HCT116 (cell line): Measurements from ENCODE around the gene CDK19. TPM values are rescaled to one million over a fixed set of nuclear protein-coding genes. Genes with fewer than 3 reads are reported as not detected.

ENCODE experiments used
- ATAC-seq: fragments of 200-7000 bp; cut with Tn5 transposase; 2 replicates; pipeline ENCODE4 v1.9.1; 2020; ENCODE audit warnings: mild to moderate bottlenecking, moderate library complexity
- BruUV-seq: library from RNA; stranded (reverse); fragments of 400-500 nt; replicated peaks from 2 replicates; lab custom pipeline; 2021; lab: Mats Ljungman, UMichigan
- CTCF ChIA-PET: fragments of 300-600 bp; sonication (Branson Sonifier 250); formaldehyde crosslinking; loops from one replicate; lab custom pipeline; 2021; ENCODE audit warnings: antibody characterized with exemption; lab: Charles Lee
- POLR2A ChIA-PET: fragments of 300-600, 350-600 bp; sonication (Branson Sonifier 250); formaldehyde crosslinking; loops from one replicate; lab custom pipeline; 2021; ENCODE audit warnings: antibody characterized with exemption; lab: Charles Lee
- RAD21 ChIA-PET, 2 experiments: fragments of 300-600 bp; sonication (Branson Sonifier 250); formaldehyde crosslinking; loops; one replicate each; lab custom pipeline; 2023; ENCODE audit warnings: low total read pairs in 2 of 2; ENCODE audit not compliant: uncharacterized antibody in 2 of 2, unreplicated experiment in 2 of 2, low non-redundant PET in 1 of 2; lab: Charles Lee
- DNase-seq: peaks from one replicate; pipeline ENCODE4 v3.0.0-alpha.2; 2010; ENCODE audit warnings: low read depth, low spot score
- H2AFZ ChIP-seq: fragments of 200-600 bp; shearing (Covaris generic), sonication (generic); 2 replicates; pipeline ENCODE4 v1.6.1; 2017; ENCODE audit warnings: low read depth, mixed run types, mixed read lengths, antibody characterized with exemption, low read length; ENCODE audit not compliant: poor library complexity, severe bottlenecking
- H3K27ac ChIP-seq: 2 replicates; pipeline ENCODE4 v1.5.1; 2012; ENCODE audit warnings: low read depth, low read length
- H3K27me3 ChIP-seq: fragments of 200-600 bp; sonication (generic); 2 replicates; pipeline ENCODE4 v1.6.1; 2016; ENCODE audit warnings: mixed run types, low read length, mixed read lengths; ENCODE audit not compliant: insufficient read depth
- H3K36me3 ChIP-seq, 2 experiments: fragments of 200-500 bp in 1 of 2; fragments of 200-600 bp in 1 of 2; sonication (Bioruptor generic) in 1 of 2; sonication (generic) in 1 of 2; 2 replicates each; pipeline versions ENCODE4 v1.5.1 to v1.6.1; 2014 to 2016; ENCODE audit warnings: low read length in 2 of 2, inconsistent platforms in 1 of 2, mixed read lengths in 1 of 2, mixed run types in 1 of 2; ENCODE audit not compliant: insufficient read depth in 2 of 2, control insufficient read depth in 1 of 2
- H3K4me1 ChIP-seq, 2 experiments: fragments of 200-600 bp in 1 of 2; sonication (generic) in 1 of 2; 2 replicates each; pipeline versions ENCODE4 v1.5.1 to v1.6.1; 2012 to 2017; ENCODE audit warnings: low read length in 2 of 2, inconsistent platforms in 1 of 2, mild to moderate bottlenecking in 1 of 2, mixed read lengths in 1 of 2, mixed run types in 1 of 2, moderate library complexity in 1 of 2; ENCODE audit not compliant: insufficient read depth in 2 of 2, control insufficient read depth in 1 of 2
- H3K4me2 ChIP-seq: fragments of 200-600 bp; sonication (generic); 2 replicates; pipeline ENCODE4 v1.6.1; 2017; ENCODE audit warnings: mixed run types, low read length, mixed read lengths
- H3K4me3 ChIP-seq, 2 experiments: fragments of 200-600 bp in 1 of 2; sonication (generic) in 1 of 2; replicated peaks in 1 of 2; 2 replicates each; pipeline ENCODE4 v1.5.1; 2011 to 2016; ENCODE audit warnings: low read length in 2 of 2, control low read depth in 1 of 2, low read depth in 1 of 2, mild to moderate bottlenecking in 1 of 2, mixed read lengths in 1 of 2, mixed run types in 1 of 2
- H3K79me2 ChIP-seq: fragments of 200-600 bp; sonication (generic); 2 replicates; pipeline ENCODE4 v1.6.1; 2017; ENCODE audit warnings: mild to moderate bottlenecking, mixed run types, low read length, moderate library complexity, mixed read lengths; ENCODE audit not compliant: insufficient read depth
- H3K9ac ChIP-seq: fragments of 200-600 bp; sonication (generic); 2 replicates; pipeline ENCODE4 v1.6.1; 2016; ENCODE audit warnings: low read length, mixed read lengths
- H3K9me2 ChIP-seq: fragments of 200-600 bp; sonication (generic), shearing (Covaris generic); 2 replicates; pipeline ENCODE4 v1.6.1; 2017; ENCODE audit warnings: mixed run types, mild to moderate bottlenecking, moderate library complexity; ENCODE audit not compliant: insufficient read depth
- H3K9me3 ChIP-seq, 2 experiments: fragments of 200-500 bp in 1 of 2; fragments of 200-600 bp in 1 of 2; sonication (Bioruptor generic) in 1 of 2; sonication (generic) in 1 of 2; 2 replicates each; pipeline ENCODE4 v1.6.1; 2014 to 2017; ENCODE audit warnings: low read length in 2 of 2, mixed read lengths in 2 of 2, inconsistent platforms in 1 of 2, low read depth in 1 of 2, mild to moderate bottlenecking in 1 of 2, mixed run types in 1 of 2, moderate library complexity in 1 of 2; ENCODE audit not compliant: control insufficient read depth in 1 of 2, insufficient read depth in 1 of 2
- H4K20me1 ChIP-seq: fragments of 200-600 bp; sonication (generic), shearing (Covaris generic); 2 replicates; pipeline ENCODE4 v1.6.1; 2017; ENCODE audit warnings: mixed run types, mild to moderate bottlenecking, moderate library complexity; ENCODE audit not compliant: insufficient read depth
- CBX3 ChIP-seq: IDR thresholded peaks from 2 replicates; pipeline ENCODE4 v1.6.1; 2012; ENCODE audit warnings: low read depth
- CEBPB ChIP-seq: IDR thresholded peaks from 2 replicates; pipeline ENCODE4 v1.6.1; 2012; ENCODE audit warnings: low read depth
- CTCF ChIP-seq, 3 experiments: fragments of 200-600 bp in 1 of 3; sonication (generic) in 1 of 3; IDR thresholded peaks in 2 of 3; conservative IDR thresholded peaks in 1 of 3; 2 replicates each; pipeline ENCODE4 v1.5.1; 2012 to 2017; ENCODE audit warnings: low read depth in 2 of 3, low read length in 2 of 3, antibody characterized with exemption in 1 of 3, borderline replicate concordance in 1 of 3, control low read depth in 1 of 3, mild to moderate bottlenecking in 1 of 3, mixed read lengths in 1 of 3, mixed run types in 1 of 3, moderate library complexity in 1 of 3; ENCODE audit not compliant: insufficient read depth in 1 of 3
- ELF1 ChIP-seq: IDR thresholded peaks from 2 replicates; pipeline ENCODE4 v1.6.1; 2012; ENCODE audit warnings: low read depth, borderline replicate concordance
- EZH2phosphoT487 ChIP-seq: fragments of 200-600 bp; IDR thresholded peaks from 2 replicates; pipeline ENCODE4 v1.6.1; 2018; ENCODE audit warnings: antibody characterized with exemption, borderline replicate concordance
- FOSL1 ChIP-seq: IDR thresholded peaks from 2 replicates; pipeline ENCODE4 v1.6.1; 2012; ENCODE audit warnings: low read depth
- JUND ChIP-seq: IDR thresholded peaks from 2 replicates; pipeline ENCODE4 v1.6.1; 2012
- POLR2A ChIP-seq: IDR thresholded peaks from 2 replicates; pipeline ENCODE4 v1.7.0; 2011; ENCODE audit warnings: borderline replicate concordance; ENCODE audit not compliant: insufficient read depth, insufficient read length; ENCODE audit errors: extremely low read depth
- POLR2AphosphoS5 ChIP-seq: IDR thresholded peaks from 2 replicates; pipeline ENCODE4 v1.6.1; 2011; ENCODE audit warnings: mild to moderate bottlenecking, low read depth, low read length, moderate library complexity
- SIN3A ChIP-seq: IDR thresholded peaks from 2 replicates; pipeline ENCODE4 v1.6.1; 2012; ENCODE audit warnings: low read depth
- SP1 ChIP-seq: IDR thresholded peaks from 2 replicates; pipeline ENCODE4 v1.6.1; 2012; ENCODE audit warnings: low read depth
- SRF ChIP-seq: IDR thresholded peaks from 2 replicates; pipeline ENCODE4 v1.6.1; 2012; ENCODE audit warnings: low read depth
- TCF7L2 ChIP-seq: IDR thresholded peaks from 2 replicates; pipeline ENCODE4 v1.7.0; 2011; ENCODE audit warnings: borderline replicate concordance, inconsistent platforms; ENCODE audit not compliant: insufficient read depth, insufficient read length; ENCODE audit errors: extremely low read depth
- ZBTB33 ChIP-seq: IDR thresholded peaks from 2 replicates; pipeline ENCODE4 v1.6.1; 2011; ENCODE audit warnings: mild to moderate bottlenecking, low read length, moderate library complexity; ENCODE audit not compliant: insufficient replicate concordance; ENCODE audit errors: extremely low read depth
- ZFX ChIP-seq: fragments of 450-650 bp; IDR thresholded peaks from 2 replicates; pipeline ENCODE4 v1.6.1; 2017
- ZNF274 ChIP-seq: fragments of 200-500 bp; sonication (Bioruptor generic); IDR thresholded peaks from 2 replicates; pipeline ENCODE4 v1.6.1; 2014; ENCODE audit warnings: mild to moderate bottlenecking, low read depth, low read length, inconsistent platforms
- intact Hi-C: fragments of 100-400 bp; cut with micrococcal nuclease; formaldehyde crosslinking; loops from 2 replicates; pipeline ENCODE4 v1.10.0; 2022
- total RNA-seq: library from RNA; stranded (reverse); gene quantifications from one replicate; pipeline ENCODE4 v1.2.1, GENCODE V29; 2021; ENCODE audit not compliant: unreplicated experiment

The CDK19 gene
- total RNA-seq, 1 experiment from 2014 or later, result 20.0 TPM

DNA sequence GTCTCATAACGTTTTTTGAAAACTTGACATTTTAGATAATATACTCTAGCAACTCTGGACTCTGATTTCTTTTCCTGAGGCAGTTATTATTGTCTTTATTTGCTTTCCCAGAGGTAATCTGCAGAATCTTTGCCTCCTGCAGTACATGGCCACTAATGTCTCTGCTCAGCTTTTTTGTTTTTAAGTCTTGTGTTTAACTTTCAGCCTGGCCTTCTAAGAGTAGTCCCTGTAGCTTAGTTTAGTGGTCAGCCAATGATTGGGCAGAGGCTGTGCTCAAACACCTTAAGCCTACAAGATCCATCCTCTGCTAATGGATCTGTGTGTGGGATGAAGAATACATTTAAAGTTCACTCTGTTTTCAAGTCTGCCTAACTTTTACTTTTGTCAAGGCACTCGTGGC lies 241.7 kb downstream of the CDK19 start:
- intact Hi-C loops, result no loop called here
- Histone ChIP-seq H3K4me3 (no peak overlapping the region), H3K27me3 (no peaks in the 10 kb centered on the region), H3K9me3 (no peaks in the 10 kb centered on the region), H3K4me1 (no peaks in the 10 kb centered on the region), H2AFZ (no peak overlapping the region), H3K79me2 (no peaks in the 10 kb centered on the region), H3K9ac (no peak overlapping the region), H3K36me3 (no peaks in the 10 kb centered on the region), H4K20me1 (no peaks in the 10 kb centered on the region), H3K4me2 (no peak overlapping the region), H3K9me2 (no peaks in the 10 kb centered on the region)
- ChIA-PET POLR2A (no interaction called here), RAD21 (interaction anchor here in 1 of 2 experiments (0.7 kb wide), 1 partner anchor 9 kb away, joined by 3 read pairs; no protein-coding TSS in a partner anchor), CTCF (no interaction called here)
- BruUV-seq, result no TSS peak
- TF ChIP-seq TCF7L2 (no peak), SRF (no peak)
- TF ChIP-seq, all 23 proteins: peak for 0
- no peak overlapping the region for H3K27ac ChIP-seq
- no peak for ATAC-seq
- no peak for DNase-seq

- POLR2A ChIA-PET, result no interaction called here
- Histone ChIP-seq H3K9me2 (no peaks in the 10 kb centered on the region), H3K4me2 (no peak overlapping the region), H3K27me3 (no peaks in the 10 kb centered on the region), H3K9ac (no peak overlapping the region), H4K20me1 (no peaks in the 10 kb centered on the region), H3K4me1 (no peaks in the 10 kb centered on the region), H3K9me3 (no peaks in the 10 kb centered on the region), H3K36me3 (no peaks in the 10 kb centered on the region), H2AFZ (no peak overlapping the region), H3K27ac (no peak overlapping the region), H3K4me3 (no peak overlapping the region), H3K79me2 (no peaks in the 10 kb centered on the region)
- BruUV-seq, result no TSS peak
- CTCF ChIA-PET, result no interaction called here
- ATAC-seq (no peak), DNase-seq (no peak)
- RAD21 ChIA-PET, result interaction anchor here in 1 of 2 experiments (0.7 kb wide), 1 partner anchor 9 kb away, joined by 3 read pairs; no protein-coding TSS in a partner anchor
- intact Hi-C loops, result no loop called here
- no peak for TF ChIP-seq ZNF274
- TF ChIP-seq ZBTB33, result no peak
- TF ChIP-seq SP1, result no peak
- TF ChIP-seq SIN3A, result no peak
- TF ChIP-seq CEBPB, result no peak
- no peak for TF ChIP-seq FOSL1
- no peak for TF ChIP-seq POLR2A
- no peak for TF ChIP-seq POLR2AphosphoS5
- no peak for TF ChIP-seq ZFX
- TF ChIP-seq ELF1, result no peak
- no peak for TF ChIP-seq SRF
- TF ChIP-seq EZH2phosphoT487, result no peak
- TF ChIP-seq CTCF (IDR thresholded peaks at IDR 0.05 in 2 of 3, conservative IDR thresholded peaks at IDR 0.05 in 1 of 3; ENCODE audit: borderline replicate concordance in 1 of 3, insufficient read depth in 1 of 3, low read depth in 2 of 3, low read length in 2 of 3), result no peak
- TF ChIP-seq CBX3, result no peak
- no peak for TF ChIP-seq JUND
Measured at GRCh38 chr6:110573136-110573535, 242.1 kb downstream of the CDK19 start.
